ENCODE measurements around the gene HMGN4. TPM values are rescaled to one million over a fixed set of nuclear protein-coding genes. Genes with fewer than 3 reads are reported as not detected.

The HMGN4 gene
- total and polyA plus RNA-seq, 9 of the 15 experiments (the other 6 are each of a cell fraction or from before 2014, with no cell fraction given) = 35.4 to 134 (median 94.1) TPM

DNA sequence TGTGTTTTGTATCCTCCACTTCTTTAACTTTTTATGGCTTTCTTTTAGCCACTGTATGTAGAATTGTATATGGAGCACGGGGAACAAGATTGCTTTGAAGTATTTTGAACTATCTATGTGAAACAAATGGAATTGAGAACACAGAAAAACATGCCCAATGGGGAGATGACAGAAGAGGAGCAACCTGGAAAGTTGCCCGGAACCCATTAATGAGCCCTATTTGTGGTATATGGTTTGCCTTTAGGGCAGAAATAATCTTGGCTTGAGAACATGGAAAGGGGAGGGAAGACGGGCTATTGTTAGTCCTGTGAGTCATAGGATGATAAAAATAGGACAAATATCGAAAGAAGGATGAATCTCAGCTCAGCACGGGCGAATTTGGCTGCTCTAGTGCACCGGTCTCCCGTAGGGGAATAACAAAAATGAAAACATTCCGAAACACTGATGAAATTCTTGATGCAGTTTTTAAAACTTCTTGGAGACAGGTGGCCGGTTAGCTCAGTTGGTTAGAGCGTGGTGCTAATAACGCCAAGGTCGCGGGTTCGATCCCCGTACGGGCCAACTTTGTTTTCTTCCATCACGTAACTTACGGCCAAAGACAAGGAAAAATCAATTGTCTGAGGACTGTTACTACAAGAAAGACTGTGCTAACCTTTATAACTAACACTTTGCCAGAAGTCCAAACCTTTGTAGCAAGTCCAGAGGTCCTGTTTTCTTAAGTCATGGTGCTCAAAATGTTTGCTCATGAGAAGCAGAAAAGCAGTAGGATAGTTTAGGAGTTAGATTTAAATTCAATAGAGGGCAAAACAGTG is 15.7 kb downstream of the HMGN4 start (continued):
- TF ChIP-seq KAT2B (IDR thresholded peaks at IDR 0.05; ENCODE audit: low read depth, low read length) (no peak), HDGF (IDR thresholded peaks at IDR 0.05) (no peak), MTF1 (CRISPR knock-in tag; IDR thresholded peaks at IDR 0.05; ENCODE audit: borderline replicate concordance) (0 out of 2 replicates have a peak, but pooled peaks have one; percentile 12), CBFA2T3 (IDR thresholded peaks at IDR 0.05) (no peak; the same call in 1 of the 2 replicates), ZNF324 (CRISPR knock-in tag; IDR thresholded peaks at IDR 0.05) (no peak), FOXK2 (conservative IDR thresholded peaks at IDR 0.05 in 1 of 2, IDR thresholded peaks at IDR 0.05 in 1 of 2; ENCODE audit: low read depth in 2 of 2) (peak in 1 of 2 experiments; percentile 89; a peak in 2 of 4 replicates), MAZ (CRISPR knock-in tag; conservative IDR thresholded peaks at IDR 0.05 in 1 of 2, IDR thresholded peaks at IDR 0.05 in 1 of 2) (peak in 1 of 2 experiments; percentile 46; a peak in 2 of 4 replicates), SMARCB1 (IDR thresholded peaks at IDR 0.05; ENCODE audit: insufficient read length, low read depth) (no peak), KDM1A (IDR thresholded peaks at IDR 0.05) (peak; percentile 68 to 79; a peak in 3 of 4 replicates), LEF1 (IDR thresholded peaks at IDR 0.05) (peak; percentile 74; the same call in 1 of the 2 replicates), XRCC3 (IDR thresholded peaks at IDR 0.05) (no peak), ETV1 (tag; conservative IDR thresholded peaks at IDR 0.05; ENCODE audit: low read depth) (peak; percentile 53; the same call in 1 of the 2 replicates), ELF1 (tag; IDR thresholded peaks at IDR 0.05) (no peak; the same call in 1 of the 2 replicates), ZNF75A (CRISPR knock-in tag; IDR thresholded peaks at IDR 0.05) (no peak), ZNF589 (CRISPR knock-in tag; IDR thresholded peaks at IDR 0.05; ENCODE audit: low read depth) (0 out of 2 replicates have a peak, but pooled peaks have one; percentile 70), ARNT (IDR thresholded peaks at IDR 0.05) (peak; percentile 67 to 68; a peak in 2 of 4 replicates)
- TF ChIP-seq, protein P1, sequence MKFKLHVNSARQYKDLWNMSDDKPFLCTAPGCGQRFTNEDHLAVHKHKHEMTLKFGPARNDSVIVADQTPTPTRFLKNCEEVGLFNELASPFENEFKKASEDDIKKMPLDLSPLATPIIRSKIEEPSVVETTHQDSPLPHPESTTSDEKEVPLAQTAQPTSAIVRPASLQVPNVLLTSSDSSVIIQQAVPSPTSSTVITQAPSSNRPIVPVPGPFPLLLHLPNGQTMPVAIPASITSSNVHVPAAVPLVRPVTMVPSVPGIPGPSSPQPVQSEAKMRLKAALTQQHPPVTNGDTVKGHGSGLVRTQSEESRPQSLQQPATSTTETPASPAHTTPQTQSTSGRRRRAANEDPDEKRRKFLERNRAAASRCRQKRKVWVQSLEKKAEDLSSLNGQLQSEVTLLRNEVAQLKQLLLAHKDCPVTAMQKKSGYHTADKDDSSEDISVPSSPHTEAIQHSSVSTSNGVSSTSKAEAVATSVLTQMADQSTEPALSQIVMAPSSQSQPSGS (CRISPR knock-in tag; IDR thresholded peaks at IDR 0.05) = no peak
- TF ChIP-seq, protein P2, sequence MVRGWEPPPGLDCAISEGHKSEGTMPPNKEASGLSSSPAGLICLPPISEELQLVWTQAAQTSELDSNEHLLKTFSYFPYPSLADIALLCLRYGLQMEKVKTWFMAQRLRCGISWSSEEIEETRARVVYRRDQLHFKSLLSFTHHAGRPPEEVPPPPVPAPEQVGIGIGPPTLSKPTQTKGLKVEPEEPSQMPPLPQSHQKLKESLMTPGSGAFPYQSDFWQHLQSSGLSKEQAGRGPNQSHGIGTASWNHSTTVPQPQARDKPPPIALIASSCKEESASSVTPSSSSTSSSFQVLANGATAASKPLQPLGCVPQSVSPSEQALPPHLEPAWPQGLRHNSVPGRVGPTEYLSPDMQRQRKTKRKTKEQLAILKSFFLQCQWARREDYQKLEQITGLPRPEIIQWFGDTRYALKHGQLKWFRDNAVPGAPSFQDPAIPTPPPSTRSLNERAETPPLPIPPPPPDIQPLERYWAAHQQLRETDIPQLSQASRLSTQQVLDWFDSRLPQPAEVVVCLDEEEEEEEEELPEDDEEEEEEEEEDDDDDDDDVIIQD (CRISPR knock-in tag; IDR thresholded peaks at IDR 0.05) = no peak
- TF ChIP-seq, protein P3, sequence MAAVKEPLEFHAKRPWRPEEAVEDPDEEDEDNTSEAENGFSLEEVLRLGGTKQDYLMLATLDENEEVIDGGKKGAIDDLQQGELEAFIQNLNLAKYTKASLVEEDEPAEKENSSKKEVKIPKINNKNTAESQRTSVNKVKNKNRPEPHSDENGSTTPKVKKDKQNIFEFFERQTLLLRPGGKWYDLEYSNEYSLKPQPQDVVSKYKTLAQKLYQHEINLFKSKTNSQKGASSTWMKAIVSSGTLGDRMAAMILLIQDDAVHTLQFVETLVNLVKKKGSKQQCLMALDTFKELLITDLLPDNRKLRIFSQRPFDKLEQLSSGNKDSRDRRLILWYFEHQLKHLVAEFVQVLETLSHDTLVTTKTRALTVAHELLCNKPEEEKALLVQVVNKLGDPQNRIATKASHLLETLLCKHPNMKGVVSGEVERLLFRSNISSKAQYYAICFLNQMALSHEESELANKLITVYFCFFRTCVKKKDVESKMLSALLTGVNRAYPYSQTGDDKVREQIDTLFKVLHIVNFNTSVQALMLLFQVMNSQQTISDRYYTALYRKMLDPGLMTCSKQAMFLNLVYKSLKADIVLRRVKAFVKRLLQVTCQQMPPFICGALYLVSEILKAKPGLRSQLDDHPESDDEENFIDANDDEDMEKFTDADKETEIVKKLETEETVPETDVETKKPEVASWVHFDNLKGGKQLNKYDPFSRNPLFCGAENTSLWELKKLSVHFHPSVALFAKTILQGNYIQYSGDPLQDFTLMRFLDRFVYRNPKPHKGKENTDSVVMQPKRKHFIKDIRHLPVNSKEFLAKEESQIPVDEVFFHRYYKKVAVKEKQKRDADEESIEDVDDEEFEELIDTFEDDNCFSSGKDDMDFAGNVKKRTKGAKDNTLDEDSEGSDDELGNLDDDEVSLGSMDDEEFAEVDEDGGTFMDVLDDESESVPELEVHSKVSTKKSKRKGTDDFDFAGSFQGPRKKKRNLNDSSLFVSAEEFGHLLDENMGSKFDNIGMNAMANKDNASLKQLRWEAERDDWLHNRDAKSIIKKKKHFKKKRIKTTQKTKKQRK (IDR thresholded peaks at IDR 0.05; ENCODE audit: borderline replicate concordance, low read depth, low read length) = no peak

Measured in K562 (cell line).